ENCODE data around the gene RSRC1.
"Not testable (repeated sequence)": the region's sequence is repeated elsewhere in the genome, so short reads cannot be mapped to it uniquely, and the experiment has no call there.

Gene RSRC1

DNA sequence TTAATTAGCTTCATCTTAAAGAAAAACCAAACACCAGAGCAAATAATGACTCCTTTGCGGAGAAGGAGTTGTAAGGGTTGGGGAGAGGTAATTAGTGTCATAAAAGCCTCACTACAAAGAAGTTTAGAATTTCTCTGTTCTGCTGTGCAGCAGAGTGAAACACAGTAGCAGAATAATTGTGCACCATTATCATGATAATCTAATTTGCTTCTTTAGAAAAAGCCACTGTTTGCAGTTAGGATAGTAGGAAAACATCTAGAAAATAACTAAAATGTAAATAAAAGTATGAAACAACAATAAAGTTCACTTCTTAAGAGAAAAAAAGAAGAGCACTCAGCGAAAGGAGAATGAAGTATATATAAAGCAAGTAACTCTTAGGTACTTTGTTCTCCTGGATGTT is 9.2 kb upstream of the RSRC1 start:
- H3K4me3 ChIP-seq (ENCODE audit: low read depth, low read length), result no peak overlapping the region

DNA sequence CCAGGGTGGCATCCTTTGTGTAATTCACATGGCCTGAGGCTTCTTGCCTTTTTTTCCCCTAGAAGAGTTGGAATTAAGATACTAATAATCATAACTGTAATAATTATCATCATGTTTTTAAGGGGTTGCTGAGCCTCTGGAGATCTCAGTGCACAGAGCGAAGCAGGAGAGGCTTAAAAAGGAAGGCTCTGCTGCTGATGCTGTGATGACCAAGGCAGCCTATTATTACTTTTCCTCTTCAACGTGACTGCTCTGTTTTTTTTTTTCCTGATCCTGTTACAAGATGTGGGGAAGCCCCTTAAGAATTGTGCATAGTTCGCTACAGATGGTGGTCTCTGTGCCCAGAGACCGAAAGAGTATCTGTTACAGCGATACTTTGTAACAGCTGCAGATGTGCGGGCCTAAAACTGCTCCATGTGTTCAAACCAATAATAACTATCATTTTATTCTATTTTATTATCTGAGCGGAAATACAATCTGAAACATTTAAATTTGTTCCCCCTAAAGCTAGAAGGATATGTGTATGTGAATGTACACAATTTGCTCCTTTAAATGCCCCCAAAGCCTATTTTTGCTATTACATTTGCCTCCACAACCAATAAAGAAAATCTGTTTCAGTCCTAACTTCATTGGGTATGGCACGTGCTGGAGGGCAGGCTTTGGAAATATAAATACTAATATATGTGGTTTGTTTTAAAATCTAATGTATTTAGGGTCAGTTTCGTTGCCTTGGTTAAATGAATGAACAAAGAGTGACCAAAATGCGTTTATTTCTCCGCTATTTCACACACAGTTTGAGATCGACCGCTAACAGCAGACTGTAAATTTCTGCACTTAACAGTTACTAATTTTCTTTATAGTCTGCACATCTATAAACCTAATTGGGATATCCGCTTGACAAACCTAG is 8.3 kb upstream of the RSRC1 start:
- H3K4me3 ChIP-seq (ENCODE audit: low read depth, low read length), result no peak overlapping the region

DNA sequence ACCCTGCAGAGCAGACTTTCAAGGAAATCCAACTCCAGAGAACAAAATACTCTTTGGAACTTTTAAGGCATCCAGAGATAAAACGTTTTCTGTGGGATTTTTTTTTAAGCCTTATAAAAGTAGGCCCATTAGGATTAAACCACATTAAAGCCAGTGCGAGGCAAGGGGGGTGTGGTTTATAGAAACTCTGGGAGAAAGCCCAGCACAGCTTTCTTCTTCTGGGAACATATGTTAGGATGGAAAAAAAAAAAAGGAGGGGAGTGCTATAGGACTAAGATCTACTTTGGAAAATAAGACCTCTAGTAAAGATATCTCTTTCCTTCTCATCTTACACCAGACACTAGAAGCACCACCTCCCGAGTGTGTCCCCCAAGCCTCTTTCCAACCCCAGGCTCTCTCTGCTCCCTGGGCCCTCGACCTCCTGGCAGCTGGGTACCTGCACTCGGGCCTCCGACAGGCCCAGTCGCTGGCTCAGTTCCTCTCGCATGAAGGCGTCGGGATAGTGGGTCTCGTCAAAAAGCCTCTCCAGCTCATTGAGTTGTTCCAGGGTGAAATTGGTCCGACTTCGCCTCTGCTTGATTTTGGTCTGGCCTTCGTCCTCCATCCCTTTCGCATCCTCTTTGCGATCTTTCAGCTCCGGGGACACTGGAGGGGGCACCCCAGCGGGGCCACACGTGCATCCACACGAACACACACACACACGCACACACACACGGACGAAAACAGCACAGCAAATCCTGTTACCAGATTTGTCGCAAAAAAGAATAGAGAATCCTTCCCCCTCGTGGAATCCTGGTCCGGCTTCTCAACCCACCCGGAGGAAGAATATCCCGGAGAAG is 7.4 kb upstream of the RSRC1 start:
- H3K4me3 ChIP-seq (ENCODE audit: low read depth, low read length), result peak overlapping the region; percentile 20

DNA sequence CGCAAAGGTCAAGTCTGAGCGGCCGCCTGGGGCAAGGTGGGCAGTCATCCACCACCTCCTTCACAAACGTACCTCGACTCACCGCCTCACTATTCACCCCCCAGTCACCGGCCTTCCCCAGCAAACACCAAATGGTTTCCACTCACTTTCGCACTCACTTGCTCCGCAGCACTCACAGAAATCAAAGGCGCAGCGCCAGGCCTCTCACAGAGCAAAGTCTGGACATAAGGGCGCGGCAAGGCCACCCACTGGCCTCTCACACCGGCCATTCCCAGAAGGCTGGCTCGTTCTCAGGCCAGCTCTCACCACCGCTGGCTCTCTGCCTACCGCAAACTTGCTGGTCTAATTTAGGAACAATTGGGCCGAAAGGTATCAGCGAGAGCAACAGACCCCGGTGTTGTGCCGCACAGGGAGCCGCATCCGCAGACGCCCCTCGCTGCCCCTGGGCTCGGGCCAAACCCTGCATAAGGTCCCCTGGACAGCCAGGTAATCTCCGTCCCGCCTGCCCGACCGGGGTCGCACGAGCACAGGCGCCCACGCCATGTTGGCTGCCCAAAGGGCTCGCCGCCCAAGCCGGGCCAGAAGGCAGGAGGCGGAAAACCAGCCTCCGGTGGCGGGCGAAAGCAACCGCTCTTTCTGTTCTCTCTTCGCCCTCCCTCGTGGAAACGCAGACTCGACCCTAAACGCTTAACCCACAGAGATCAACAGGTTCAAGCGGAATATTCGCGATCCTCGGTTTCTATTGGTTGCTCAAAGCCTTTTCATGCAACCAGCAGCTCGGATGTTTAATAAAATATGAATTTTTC is 6.6 kb upstream of the RSRC1 start:
- peak overlapping the region; percentile 20 for H3K4me3 ChIP-seq (ENCODE audit: low read depth, low read length)

DNA sequence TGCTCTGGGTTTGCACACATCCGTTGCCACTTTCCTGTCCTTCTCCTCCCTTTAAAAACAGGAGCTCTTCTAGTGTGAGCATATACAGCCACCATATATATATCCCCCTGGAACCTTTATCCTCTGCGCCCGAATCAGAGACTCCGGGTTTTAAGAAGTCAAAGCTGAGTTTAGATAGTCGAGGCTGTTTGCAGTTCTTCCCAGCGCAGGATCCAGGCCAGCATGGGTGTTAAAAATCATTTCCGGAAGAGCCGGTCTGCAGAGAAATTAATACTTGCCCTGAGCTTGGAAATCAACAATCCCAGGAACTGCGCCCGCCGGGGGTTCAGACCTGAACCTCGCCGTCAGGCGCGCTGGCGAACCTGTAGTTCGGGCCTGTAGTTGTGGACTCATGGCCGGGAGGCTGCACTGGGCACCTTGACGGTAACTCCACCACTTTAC is 6.0 kb upstream of the RSRC1 start:
- no peak overlapping the region for H3K4me3 ChIP-seq (ENCODE audit: low read depth, low read length)

GRCh38 chr3:158104431-158104921 is 5.4 kb upstream of the RSRC1 start:
- H3K4me3 ChIP-seq (ENCODE audit: low read depth, low read length), result no peak overlapping the region

GRCh38 chr3:158105119-158105709 is 4.7 kb upstream of the RSRC1 start:
- peak overlapping the region; percentile 30 for H3K4me3 ChIP-seq (ENCODE audit: low read depth, low read length)

DNA sequence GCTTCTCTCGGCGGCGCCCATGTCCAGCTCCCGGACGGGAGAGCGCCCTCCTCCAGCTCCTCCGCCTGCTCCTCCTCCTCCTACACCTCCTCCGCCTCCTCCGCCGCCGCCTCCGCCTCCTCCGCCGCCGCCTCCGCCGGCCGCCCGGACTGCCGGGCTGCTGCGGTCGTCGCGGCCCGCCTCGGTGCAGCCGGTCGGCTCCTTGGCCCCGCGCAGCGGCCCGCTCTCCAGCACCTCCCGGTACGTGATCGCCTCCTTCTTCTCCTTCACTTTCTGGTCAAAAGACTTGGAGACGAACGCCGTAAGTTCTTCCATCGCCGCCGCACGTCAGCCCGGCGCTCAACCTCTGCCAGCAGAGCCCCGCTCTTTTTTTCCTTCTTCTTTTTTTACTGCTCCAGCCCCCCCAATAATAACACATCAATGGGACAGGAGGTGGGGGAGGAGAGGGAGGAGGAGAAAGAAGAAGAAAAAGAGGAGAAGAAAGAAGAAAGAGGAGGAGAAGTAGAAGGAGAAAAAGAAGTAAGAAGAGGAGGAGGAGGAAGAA is 4.1 kb upstream of the RSRC1 start:
- H3K4me3 ChIP-seq (ENCODE audit: low read depth, low read length), result peak overlapping the region; percentile 30

DNA sequence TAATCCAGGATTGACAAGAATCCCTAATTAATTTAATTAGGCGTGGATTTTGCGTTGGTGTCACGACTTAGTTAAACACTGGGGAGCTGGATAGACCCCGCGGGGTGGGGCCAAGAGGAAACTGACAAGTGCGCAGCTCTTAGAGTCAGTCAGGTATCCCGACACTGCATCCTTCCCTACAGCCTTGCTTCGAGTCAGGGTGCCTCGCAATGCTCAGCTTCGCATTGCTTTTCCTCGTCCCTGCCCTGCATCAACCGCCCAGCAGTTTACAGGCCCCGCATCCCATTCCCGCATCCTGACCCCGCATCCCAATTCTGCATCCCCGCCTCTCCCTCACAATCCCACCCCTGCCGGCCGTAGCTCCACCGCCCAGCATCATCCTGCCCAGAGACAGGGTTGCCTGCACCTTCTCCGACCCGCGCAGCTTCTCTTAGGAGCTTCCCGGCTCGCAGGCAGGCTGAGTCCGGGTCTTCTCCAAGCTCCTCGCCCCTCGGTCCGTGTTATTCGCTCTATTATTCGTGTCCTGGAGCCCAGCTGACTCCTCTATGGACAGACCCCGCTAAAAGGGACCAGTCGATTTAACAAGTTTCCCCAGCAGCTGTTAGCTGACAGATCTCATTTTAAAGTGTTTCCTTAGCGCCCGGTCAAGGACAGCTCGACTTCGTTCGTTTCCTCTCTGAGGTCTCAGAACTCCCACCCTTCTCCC is 3.0 kb upstream of the RSRC1 start:
- H3K4me3 ChIP-seq (ENCODE audit: low read depth, low read length), result peak overlapping the region; percentile 24

DNA sequence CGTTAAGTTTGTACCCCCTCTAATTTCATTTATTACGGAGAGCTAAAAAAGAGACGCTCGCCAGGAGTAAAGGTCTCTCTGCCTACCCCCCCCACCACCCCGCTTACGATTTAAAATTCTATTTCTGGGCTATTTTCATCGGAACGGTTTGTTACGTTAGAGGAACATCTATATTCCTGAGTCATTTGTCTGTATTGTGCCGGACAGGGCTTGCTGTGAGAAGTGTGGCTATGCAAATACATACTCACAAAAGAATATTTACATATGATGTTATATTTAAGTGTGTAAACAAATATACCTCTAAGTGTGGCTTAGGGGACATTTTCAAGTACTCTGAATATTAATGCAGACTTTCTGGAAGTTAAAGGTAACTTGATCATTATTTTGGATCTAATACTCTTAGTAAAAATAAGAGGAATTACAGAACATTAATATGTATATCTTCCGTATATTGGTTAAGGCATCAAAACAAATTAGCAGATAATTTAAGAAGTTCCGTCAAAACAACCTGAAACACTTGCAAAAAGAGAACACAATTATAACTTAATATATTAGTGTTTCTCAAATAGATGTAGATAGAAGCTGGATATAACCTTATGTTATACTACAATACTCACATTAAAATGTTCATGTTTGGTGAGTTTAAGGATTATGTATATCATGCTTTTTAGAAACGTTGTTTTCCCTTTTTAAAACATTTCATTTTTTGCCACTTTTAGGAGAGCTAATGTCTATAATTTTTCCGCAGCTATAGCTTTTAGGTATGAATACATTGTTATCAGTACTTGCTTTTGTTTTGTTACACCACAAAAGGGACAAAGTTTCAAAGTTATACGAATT is 2.1 kb upstream of the RSRC1 start:
- H3K4me3 ChIP-seq (ENCODE audit: low read depth, low read length), result no peak overlapping the region

- H3K4me3 ChIP-seq (ENCODE audit: low read depth, low read length), result no peak overlapping the region
Measured at GRCh38 chr3:158108445-158108985, 1.4 kb upstream of the RSRC1 start.

GRCh38 chr3:158109295-158109803 is 540 bp upstream of the RSRC1 start:
- H3K4me3 ChIP-seq (ENCODE audit: low read depth, low read length), result peak overlapping the region; percentile 89

- H3K4me3 ChIP-seq (ENCODE audit: low read depth, low read length), result peak overlapping the region; percentile 89
Measured at GRCh38 chr3:158110658-158111018, 749 bp downstream of the RSRC1 start.

- H3K4me3 ChIP-seq (ENCODE audit: low read depth, low read length), result no peak overlapping the region
Measured at GRCh38 chr3:158111861-158112260, 2.0 kb downstream of the RSRC1 start.

DNA sequence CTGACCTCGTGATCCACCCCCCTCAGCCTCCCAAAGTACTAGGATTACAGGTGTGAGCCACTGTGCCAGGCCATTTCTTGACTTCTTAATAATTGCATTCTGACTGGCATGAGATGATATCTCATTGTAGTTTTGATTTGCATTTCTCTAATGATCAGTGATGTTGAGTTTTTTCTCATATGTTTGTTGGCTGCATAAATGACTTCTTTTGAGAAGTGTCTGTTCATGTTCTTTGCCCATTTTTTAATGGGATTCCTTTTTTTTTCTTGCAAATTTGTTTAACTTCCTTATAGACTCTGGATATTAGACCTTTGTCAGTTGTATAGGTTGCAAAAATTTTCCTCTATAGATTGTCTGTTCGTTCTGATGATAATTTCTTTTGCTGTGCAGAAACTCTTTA is 3.7 kb downstream of the RSRC1 start:
- H3K4me3 ChIP-seq (ENCODE audit: low read depth, low read length), result not testable (repeated sequence)

DNA sequence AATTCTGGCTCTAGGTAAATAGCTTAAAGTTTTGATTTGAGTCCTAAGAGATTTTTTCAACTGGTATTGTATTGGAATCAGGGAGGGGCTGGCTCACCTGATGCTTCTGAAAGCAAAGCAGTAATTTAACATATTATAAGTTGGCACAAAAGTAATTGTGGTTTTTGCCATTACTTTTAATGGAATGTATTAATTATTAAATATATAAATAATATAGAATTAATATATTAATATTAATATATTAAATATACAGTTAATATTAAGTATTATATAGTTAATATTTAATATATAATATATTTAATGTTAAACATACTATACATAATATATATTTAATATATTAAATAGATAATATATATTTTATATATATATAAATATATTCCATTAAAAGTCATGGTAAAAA is 10.4 kb downstream of the RSRC1 start:
- no peak overlapping the region for H3K4me3 ChIP-seq (ENCODE audit: low read depth, low read length)

DNA sequence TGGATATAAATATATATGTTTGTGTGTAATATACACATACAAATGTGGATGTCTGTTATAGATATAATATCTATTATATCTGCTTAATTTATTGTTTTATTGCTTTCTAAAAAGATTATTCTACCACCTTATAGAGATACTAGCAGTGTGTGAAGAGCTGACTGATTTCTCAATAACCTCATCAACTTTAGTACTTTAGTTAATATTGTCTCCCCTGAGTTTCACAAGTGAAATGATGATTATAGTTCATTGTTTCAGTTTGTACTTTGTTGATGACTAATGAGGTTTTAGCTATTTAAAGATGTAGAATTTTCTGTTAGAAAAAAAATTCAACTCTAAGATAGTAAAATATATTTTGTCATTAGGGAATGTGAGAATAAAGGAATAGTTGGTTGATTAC is 11.4 kb downstream of the RSRC1 start:
- no peak overlapping the region for H3K4me3 ChIP-seq (ENCODE audit: low read depth, low read length)

DNA sequence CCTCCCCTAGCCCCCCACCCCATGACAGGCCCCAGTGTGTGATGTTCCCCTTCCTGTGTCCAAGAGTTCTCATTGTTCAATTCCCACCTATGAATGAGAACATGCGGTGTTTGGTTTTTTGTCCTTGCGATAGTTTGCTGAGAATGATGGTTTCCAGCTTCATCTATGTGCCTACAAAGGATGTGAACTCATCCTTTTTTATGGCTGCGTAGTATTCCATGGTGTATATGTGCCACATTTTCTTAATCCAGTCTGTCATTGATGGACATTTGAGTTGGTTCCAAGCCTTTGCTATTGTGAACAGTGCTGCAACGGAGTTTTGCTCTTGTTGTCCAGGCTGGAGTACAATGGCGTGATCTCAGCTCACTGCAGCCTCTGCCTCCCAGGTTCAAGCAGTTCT is 12.8 kb downstream of the RSRC1 start:
- H3K4me3 ChIP-seq (ENCODE audit: low read depth, low read length), result not testable (repeated sequence)

Measured in iPS-11a (cell line).